Stimulated activated CD4-positive, alpha-beta T cell treated with anti-CD3 and anti-CD28 coated beads, Interleukin-4, amount 100 ng/mL, for 1 hour (primary cell): ENCODE data around the gene FOXK1.

Experiments used
- DNase-seq: peaks from one replicate; pipeline ENCODE4 v3.0.0-alpha.2; 2020

The FOXK1 gene

DNA sequence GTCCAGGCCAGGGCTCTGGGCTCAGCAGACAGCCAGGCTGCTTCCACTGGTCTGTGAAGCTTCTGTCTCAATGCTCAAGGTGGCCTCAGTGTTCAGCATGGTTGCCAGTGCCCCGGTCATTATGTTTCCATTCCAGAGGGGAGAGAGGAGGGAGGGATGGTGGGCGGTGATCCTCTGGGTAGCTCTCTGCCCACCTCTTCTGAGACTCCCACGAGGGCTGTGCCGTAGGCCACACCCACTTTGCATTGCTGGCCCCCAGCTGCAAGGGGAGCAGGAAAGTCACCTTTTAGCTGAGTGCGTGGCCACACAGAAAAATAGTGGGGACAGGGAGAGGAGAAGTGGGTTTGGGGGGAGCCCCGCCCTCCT lies 42.5 kb downstream of the FOXK1 start:
- DNase-seq = no peak

DNA sequence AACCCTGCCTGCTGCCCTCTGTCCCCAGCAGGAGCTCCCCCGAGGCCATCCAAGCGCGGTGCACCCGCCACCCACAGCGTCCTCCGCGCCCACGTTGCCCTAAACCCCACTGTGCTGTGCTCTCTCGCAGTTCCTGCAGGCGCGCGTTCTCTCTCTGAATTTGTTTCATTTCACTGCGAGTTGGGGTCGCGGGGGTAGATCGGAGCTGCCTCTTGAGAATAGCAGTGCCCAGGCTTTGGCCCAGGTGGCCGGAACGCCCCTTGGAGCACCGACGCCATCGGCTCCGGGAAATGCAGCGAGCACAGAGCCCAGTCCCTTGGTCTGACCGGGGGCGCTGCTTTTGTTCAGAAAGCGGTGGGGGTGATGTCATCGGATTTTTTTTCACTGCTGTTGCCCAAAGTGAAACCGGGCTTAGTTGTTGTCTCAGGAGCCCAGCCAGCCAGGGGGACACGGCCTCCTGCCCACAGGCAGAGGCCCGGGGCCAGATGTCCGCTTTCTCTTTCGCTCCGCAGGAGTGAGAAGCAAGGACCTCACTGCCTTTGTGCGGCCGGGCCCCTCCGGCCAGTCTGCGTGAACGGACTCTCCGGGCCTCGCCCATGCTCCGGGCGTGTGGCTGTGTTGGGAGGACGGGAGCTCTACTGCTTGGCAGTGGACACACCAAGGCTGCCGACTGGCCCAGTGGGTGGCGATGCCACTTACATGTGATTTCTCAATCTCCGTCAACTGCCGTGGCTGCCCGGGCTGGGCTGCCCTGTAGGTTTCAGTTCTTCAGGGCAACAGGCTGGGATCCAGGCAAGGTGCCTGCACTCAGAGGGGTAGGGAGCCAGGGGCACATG lies 43.1 kb downstream of the FOXK1 start:
- peak; percentile 40 for DNase-seq

DNA sequence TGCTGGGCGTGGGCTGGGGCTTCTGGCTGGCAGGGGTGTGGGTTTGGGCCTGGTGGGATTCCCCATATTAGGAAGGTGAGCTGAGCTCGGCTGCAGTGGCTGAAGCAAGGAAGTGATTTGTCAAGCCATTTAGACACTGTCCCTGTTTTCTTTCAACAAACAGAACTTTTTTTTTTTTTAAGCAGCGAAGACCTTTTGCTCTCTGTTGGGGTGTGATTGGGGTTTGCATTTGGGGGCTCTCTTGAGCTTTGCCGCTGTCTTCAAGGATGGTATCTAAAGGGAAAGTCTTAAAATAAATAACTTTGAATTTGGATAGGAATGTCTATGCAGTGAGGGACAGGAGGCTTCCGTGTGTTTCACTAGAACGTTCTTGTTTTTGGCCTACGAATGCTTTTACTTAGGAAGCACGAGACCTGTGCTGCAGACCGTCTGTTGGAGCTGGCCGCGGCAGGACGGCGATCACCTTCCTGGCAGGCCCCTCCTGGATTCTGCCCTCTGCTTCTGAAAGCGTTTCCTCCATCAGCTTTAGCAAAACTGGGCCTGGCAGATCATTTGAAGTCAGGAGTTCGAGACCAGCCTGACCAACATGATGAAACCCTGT lies 43.9 kb downstream of the FOXK1 start:
- no peak for DNase-seq

DNA sequence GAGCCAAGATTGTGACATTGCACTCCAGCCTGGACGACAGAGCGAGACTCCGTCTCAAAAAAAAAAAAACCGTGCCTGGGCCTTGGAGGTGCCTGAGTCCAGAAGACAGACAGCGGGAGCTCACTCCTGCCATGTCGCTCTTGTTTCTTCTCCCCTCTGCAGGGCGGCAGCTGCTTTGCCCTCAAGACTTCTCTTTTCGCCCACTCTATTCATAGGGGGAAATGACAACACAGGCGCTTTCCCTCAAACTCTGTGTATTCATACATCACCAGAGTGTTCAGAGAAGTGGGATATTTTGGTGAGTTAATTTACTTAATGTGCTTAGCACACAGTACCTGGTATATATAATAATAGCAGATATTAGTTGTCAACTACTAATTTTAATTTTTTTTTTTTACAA lies 44.5 kb downstream of the FOXK1 start:
- DNase-seq = no peak

DNA sequence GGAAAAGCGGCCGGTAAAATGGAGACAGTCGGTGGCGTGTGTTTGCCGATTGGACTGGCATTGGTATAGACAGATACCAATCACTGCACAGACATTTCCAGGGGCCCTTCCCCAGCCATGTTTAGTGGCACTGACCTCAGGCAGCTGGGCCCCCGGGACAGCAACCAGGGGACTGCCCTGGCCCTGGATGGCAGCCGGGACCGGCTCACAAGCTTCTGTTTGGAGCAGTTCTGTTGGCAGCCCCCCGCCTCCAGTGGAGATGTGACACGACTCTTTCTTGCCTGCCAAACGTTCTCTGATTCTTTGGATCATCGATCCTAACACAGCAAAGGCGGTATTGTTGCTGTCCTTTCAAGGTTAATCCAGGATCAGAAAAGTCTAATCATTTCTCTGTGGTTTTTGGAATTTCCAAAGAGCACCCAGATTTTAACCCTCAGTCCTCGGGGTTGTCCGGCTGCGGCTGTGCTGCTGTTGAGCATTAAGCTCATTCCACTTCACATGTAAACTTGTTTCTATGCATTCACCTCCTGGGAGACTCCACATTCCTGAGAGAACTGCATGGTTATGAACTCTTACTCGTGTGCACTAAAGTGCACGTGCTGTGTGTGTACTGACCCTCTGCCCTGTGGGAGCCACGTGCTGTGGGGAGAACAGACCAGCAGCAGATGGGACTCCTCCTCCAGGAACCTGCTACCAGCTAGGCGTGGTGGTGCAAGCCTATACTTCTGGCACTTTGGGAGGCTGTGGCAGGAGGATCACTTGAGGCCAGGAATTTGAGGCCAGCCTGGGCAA lies 46.0 kb downstream of the FOXK1 start:
- DNase-seq = no peak

DNA sequence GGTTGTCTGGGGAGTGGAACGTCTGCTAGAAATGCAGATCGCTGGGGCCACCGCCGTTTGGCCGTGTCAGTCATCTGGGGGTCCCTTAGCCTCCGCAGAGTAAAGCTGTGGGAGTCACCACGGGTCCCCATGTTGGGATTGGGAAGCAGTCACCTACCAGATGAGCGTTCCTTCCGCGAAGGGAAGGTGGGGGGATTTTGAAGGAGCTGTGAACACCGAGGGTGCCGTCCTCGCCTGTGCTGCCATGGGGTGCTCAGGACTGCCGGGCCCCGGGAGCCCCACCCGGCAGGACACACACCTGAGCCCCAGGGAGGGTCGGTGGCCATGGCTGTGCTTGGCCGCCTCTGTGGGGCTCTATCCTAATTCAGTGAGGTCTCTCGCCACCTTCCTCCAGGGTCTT lies 47.2 kb downstream of the FOXK1 start:
- no peak for DNase-seq

DNA sequence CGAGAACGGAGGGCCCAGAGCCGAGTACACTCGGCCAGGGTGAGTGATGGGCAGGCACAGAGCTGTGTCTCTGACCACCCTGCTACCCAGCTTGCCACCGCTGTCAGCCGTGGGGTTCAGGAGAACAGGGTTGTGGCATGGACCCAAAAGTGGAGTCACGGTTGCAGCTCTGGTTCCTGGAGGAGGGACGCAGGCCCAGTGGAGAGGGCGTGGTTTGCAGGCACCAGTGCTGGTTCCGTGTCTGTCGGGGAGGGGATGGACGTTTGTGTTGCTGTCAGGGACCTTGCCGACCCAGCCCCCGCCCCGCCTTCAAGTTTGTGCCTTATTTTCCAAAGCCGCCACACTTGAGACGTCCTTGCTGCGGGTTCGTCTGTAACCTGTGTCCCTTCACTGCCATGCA lies 48.2 kb downstream of the FOXK1 start:
- DNase-seq = no peak

DNA sequence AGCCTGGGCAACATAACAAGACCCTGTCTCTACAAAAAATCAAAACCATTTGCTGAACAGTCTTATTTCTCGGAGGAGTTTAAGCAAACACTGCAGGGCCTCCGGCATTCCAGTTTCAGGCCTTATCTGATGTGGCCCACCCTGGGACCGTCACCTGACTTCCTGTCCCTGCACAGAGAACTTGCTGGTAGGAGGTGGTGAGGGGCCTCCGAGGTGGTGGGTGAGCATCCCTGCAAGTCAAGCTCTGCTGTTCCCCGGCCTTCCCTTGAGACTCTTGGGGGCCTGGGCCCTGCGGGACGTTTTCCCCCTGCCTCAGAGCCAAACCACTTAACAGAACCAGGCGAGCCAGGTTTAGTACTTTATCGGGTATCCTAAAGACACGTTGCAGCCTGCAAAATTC lies 48.9 kb downstream of the FOXK1 start:
- no peak for DNase-seq

DNA sequence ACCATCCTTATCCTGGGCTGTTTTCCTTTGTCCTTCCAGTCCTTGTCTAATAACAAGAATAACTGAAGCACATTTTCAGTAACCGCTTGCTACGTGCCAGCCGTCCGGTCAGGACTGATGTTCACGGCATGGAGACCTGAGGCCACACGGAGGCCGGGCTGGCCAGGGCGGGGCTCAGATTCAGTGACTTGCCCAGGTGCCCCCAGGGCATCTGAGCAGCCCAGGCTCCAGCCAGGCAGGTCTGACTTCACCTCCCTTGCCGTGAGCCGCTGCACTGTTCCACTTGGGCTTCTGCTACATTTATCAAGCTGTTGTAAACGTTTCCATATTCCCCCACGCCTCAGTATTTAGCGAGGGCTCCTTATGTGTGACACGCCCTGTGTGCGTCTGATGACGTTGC lies 49.7 kb downstream of the FOXK1 start:
- no peak for DNase-seq

DNA sequence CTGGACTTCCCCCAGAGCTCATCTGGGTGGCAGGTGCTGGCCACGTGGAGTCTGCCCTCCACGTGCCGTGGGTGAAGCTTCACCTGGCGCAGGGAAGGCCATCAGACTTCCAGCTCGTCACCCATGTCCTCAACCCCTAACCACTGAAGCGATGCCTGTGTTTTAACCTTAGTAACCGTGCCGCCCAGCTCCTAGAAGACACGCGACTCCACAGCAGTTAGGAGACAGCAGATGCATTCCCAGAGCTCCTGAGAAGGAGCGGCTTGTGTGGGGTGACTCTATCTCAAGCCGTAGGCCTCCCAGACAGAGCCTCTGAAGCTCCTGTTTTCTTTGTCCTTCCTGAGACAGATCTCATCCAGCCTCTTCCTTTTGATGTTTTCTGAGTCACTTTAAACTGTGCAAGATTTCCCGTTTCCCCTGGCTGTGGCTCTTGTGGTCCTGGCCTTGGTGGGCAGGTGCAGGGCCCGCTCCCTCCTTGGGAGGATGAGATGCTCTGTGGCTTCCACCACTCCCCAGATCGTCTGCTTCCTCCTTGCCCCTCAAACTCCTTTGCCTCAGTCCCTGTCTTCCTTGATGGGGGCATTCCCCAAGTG lies 51.9 kb downstream of the FOXK1 start:
- DNase-seq = no peak

DNA sequence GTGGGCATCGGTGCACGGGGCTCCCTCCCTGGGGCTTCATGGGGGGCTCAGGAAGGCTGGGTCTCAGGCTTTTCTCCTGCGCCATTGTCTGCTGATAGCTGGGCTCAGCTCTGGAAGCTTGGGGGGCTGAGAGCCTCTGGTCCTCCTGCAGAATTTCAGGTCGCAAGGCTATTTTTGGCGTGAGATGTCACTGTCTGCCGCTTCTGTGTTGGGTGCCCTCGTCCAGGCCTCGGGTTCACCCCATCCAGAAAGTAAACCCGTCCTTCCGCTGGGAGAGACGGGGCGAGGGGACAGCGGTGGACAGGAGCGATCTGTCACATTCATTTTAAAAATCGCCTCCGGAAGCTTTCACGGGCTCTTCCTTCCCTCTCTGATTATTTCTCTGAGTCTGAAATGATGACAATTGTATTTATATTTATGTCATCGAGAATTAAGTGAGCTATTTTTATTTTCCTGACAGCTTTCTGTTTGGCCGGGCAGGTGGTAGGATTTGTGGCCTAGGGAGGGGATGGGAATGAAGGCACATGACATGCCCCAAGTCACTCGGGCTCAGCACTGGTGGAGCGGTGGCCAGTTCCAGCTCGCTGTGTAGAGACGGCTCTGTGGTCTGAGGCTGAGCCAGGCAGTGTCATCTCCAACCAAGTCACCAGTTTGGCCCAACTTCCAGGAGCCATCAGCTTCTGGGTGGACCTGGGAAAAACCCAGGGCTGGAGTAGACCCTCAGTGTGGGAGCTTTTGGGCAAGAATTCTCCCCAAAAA lies 52.7 kb downstream of the FOXK1 start:
- no peak for DNase-seq

DNA sequence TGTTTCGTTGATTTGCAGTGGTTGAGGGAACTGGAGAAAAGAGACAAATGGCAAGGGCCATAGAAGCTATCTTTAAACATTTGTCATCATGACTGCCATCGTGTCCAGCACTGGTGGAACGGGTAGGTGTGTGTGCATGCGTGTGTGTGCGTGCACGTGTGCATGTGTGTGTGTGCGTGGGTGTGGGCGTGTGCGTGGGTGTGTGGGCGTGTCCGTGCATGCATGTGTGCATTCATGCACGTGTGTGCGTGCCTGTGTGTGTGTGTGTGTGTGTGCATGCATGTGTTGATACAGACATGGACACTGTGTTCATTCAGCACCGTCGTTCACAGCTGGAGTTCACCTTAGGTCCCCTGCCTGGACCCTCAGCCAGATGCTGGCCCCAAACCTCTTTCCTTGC lies 55.2 kb downstream of the FOXK1 start:
- DNase-seq = no peak

DNA sequence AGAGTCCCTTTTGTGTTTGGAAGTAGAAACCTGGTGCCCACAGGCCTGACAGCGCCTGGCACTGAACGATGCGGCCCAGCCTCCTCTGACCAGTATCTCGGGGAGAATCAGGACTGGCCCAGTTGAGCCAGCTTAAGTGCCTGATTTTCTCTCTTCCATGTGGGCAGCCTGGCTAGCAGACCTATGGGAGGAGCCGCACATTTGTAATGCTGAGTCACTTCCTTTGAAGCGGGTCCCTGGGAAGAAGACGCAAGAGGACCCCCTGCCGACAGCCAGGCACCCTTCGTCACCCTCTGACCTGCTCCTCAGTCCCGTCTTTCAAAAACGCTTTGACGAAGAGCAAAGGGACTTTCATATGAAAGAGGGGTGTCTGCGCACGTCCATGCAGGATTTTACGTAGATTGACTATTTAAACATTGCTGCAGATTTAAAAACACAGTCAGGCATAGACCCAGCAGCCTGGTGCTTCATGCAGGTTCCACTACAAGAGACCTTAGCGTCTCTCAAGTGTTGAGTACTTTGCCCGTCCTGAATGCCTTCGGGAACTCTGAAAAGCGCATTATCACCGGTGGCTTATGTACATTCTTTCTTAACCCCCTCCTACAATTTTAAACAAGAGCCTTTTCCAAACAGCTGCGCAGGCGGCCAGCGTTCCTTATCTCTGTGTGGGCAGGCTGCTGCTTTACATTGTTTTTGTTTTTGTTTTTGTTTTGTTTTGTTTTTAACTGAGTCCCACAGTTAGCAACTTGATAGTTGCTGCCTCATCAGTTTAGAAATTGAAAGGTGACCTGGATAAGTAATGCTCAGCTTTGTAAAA lies 56.8 kb downstream of the FOXK1 start:
- DNase-seq = no peak

DNA sequence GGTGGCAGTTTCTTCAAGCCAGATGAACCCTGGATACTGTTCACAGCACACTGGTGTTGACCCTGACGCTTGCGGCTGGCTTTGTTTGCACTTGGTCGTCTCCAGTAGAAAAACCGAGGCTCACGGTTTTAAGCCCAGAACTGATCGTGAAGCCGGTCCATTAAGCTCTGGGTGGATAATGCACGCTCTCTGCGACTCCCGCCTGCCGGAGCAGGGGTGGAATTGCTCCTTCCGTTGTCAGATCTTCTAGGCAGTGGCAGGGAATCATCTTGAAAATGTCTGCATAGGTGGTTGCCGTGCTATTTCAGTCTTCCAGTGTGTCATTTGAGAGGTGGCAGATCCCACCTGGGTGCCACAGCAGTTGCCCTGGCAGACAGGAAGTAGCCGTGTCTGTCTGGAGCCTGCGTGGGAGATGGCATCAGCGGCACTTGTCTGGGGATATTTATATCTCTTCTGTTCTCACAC lies 57.5 kb downstream of the FOXK1 start:
- peak; percentile 39 for DNase-seq

DNA sequence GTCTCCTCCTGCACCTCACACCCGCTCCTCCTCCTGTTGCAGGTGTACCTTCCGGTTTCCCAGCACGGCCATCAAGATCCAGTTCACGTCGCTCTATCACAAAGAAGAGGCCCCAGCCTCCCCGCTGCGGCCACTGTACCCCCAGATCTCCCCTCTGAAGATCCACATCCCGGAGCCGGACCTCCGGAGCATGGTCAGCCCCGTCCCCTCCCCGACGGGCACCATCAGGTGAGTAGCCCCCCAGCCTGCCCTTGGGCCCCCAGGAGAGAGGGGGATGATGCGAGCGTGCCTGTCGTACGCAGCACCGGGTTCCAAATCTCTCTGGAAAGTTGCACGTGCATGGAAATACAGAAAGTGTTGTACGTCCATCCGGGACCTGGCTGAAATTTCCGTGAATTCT lies 58.7 kb downstream of the FOXK1 start:
- no peak for DNase-seq

DNA sequence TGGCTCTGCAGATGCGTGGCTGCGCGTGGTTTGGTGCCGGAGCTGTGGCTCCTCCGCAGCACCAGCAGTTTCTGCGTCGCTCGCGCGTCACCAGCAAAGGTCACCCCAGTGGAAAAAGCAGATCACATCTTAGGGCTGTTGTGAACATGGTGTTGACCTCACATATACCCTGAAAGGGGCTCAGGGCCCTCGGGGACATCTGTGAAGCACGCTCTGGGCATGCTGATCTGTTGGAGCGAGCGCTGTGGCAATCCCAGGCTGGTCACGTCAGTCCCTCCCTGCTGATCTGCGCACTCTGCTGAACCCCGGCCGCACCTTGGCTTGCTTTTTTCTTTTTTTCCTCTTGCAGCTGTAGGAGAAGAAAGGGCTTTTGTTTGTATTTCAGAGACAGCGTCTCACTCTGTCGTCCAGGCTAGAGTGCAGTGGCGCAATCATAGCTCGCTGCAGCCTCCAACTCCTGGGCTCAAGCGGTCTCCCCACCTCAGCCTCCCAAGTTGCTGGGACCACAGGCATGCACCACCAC lies 60.0 kb downstream of the FOXK1 start:
- DNase-seq = no peak

DNA sequence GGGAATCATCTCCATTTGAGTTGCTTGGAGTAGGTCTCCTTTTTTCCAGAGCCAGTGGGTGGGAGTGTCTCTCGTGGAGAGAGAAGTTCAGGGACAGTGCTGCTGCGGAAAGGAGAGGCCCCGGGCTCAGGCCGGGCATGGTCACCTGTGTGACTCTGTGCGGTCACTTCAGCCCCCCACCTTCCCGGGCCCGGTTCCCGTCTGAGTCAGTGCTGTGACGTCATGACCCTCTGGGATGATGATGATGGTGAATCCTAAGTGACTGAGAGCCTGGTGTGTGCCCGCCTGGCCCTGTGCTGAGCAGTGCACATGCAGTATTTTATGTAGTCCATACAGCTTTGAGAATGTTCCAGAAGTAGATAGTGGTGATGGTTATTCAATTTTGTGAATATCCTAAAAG lies 60.8 kb downstream of the FOXK1 start:
- no peak for DNase-seq

DNA sequence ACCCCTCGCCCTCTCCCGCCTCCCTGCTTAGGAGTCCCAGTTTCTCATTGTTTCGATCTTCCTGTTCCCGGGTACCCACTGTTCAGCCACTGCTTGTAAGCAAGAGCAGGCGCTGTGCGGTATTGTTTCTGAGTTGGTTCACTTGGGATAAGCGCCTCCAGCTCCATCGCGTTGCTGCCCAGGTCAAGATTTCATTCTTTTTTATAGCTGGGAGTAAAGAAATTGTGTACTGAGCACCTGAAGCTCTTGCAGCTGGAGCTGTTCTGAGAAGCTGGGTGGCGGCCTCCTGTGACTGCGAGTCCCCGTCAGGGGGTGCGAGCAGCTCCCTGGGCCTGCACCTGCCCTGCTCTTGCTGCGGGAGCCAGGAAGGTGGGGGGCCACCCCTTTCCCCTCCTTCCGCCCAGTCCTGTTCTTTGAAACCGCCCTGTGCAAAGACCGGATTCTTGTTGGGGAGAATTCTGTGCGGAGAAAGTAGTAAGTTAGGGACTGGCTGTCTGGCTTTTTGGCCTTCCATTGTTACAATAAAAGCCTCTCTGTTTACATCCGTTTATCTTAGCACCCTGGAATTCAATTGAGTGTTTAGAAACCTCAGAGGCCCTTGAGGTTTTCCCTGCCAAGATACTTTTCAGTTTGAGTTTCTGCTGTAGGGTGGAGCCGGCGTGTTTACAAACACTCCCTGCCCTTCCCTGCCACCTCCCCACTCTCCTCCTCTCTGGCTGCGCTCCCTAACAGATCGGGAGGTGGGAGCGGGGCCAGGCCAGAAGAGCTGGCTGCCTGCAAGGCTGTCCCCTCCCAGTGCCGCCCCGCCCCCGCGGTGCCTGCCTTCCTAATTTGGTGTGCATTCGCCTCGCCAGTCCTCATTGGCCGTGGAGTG lies 62.5 kb downstream of the FOXK1 start:
- DNase-seq = peak; percentile 67

DNA sequence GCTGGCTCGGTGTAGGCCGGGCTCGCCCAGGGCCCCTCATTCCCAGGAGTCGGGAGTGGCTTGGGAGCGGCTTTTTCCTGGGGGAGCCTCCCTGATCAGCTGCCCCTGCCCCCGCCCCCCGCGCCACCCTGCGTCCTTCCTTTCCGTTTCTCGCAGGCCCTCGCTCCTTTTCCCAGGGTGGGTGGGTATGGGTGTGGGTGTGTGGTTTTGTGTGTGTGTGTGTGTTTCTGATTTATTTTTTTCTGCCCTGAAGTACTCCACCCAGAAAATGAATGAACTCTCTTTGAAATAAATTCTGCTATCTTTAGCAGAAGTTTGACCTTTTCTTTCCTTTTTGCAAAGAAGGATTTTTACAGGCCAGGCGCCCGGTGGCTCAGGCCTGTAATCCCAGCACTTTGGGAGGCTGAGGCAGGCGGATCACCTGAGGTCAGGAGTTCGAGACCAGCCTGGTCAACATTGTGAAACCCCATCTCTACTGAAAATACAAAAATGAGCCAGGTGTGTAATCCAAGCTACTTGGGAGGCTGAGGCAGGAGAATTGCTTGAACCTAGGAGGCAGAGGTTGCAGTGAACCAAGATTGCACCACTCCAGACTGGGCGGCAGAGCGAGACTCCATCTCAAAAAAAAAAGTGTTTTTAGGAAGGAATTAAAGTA lies 63.3 kb downstream of the FOXK1 start:
- DNase-seq = no peak
